Hippocampal formation (tissue), 2 donors: ENCODE data around the gene LRRC3.

Experiments
- DNase-seq, 2 donors: peaks; one replicate each; lab custom pipeline; 2025; lab: John Stamatoyannopoulos, UW

LRRC3 gene

DNA sequence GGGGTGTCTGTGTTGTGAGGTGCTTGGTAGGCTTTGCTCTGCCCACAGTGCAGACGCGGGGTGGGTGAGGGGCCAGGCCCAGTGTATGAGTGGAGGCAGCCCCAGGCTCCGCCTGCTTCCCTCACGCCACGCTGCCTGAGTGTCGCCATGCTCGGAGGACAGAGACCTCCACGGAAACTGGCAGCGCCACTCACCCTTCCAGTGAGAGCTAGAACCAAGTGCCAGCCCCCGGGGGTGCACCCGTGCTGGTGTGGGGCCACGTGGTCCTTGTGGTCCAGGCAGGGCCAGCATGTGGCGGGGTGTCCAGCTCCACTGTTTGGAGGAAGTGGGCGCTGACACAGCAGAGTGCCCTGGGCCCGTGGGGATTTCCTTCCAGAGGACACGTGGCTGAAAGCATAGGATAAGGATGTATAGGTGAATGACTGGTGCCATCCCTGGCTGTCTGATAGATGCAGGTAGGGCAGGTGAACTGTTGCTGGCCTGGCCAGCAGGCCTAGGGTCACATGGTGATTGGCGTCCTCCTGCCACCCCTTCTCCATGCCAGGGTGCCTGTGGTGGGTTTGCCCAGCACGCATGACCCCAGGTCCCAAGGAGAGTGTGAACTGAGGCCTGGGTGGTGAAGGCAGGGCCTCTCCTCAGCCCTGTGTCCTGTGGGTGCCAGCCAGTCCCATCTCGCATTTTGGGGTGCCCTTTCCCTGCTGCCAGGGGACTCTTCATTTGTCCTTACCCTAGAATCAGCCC lies 3.8 kb downstream of the LRRC3 start:
- DNase-seq, result no peak

DNA sequence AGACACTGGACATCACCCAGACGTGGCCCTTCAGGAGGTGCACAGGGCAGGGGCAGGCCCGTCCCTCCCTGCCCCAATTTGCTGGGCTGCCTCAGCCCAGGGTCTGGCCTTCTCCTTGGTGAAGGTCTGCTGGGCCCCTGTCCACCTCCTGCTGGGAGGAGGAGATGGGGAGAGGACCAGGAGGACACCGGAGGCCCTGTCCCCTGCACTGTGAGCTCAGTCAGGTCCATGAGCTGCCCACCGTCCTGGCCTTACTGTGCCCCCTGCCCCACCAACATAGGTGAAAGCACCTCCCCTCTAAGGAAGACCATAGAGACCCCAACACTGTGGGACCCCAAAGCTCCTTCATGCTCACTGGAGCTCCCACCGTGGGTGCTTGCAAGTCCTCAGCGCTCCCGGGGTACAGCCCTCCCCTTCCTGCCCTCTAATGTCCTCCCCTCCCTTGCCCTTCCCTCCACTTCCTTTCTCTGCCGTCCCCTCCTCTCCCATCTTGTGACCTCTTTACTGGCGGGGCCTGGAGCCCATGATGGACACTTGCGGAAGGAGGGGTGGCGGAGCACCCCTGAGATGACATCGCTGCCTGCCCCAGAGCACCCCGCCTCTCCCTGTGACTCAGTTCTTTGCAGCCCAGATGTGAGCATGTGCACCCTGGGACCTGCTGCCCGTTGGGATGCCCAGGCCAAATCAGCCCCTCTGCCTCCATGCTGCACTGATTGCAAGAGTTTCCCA lies 4.6 kb downstream of the LRRC3 start:
- no peak for DNase-seq

DNA sequence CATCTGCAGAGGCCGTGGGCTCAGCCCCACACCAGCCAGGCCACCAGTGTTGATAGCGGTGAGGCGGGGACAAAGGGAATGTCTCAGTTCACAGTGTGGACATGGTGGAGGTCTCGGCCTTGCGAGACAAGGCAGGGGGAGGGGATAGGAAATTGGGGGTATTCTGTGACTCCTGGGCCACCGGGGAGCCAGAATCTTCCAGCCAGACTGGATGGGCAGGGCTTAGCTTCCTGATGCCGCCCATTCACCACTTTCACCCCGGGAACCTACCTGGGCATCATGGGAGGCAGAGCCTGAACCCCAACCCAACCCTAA lies 5.1 kb downstream of the LRRC3 start:
- DNase-seq, result no peak

DNA sequence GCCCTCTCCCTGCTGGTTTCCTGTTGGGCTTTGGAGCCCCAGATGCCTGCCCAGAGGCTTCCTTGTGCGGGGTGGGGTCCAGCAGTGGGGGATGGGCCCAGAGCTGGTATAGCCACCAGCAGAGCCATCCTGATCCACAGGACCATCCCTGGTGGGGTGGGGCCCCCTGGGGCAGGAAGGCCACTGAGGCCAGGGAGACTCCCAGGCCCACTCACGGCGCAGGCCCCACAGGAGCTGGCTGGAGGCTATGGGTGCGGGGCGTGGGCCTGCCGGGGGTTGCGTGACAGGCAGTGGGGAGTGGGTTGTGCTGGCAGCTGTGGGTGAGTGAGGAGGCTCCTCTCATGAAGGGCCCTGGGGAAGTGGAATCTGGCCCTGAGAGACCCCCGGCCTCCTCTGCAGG lies 5.7 kb downstream of the LRRC3 start:
- no peak for DNase-seq

DNA sequence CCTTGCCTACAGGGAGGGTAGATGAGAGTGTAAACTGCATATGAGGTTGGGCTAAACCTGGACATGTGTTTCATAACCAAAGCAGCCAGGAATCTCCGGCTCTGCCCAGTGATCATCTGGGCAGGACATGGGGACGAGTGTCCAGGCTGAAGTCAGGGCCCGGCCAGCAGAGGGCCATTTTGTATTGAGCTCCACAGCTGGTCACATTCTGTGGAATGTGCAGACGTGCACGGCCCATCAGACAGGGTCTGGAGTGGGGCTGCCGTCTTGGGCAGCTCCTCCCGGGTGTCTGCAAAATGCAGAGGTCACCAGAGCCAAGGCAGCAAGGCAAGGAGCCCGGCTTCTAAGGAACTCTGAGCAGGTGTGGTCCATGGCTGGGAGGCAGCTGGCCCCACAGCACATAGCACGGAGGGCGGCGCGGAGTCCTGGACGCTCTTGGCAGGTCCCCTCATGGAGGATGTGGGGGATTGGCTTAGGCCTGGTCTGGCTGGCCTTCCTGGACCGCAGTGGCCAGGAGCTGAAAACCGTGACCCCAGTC lies 6.2 kb downstream of the LRRC3 start:
- no peak for DNase-seq

DNA sequence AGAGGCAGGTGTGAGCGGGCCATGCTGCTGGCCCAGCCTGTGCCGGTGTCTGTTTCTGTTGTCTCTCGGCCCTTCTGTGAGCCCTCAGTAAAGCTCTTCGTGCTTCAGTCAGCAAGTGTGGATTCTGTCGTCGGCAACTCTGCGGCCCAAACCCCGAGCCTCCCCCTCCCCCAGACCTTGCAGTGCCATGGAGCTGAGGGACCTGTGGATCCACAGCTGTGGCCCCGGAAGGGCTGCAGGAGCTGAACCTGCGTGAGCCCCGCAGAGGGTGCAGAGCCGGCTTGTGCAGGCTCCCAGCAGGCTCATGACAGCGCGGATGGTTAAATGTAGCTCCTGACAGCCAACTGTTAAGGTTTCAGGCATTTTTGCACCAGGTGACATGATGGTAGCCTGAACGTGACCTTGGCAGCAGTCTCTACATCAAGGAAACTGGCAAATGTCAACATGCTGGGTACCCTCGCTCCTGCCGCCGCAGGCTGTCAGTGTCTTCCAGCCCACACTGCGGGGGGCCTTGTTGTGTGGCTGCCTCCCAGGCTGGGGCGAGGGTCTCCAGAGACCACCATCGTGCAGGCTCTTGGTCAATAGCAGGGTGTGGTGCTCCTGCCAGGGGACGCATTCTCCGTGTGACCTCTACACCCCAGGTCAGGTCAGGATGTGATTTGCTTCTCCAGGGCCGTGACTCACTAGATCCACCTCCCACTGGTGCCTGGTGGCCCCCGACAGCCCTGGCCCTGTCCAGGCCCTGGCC lies 7.0 kb downstream of the LRRC3 start:
- DNase-seq, result no peak

DNA sequence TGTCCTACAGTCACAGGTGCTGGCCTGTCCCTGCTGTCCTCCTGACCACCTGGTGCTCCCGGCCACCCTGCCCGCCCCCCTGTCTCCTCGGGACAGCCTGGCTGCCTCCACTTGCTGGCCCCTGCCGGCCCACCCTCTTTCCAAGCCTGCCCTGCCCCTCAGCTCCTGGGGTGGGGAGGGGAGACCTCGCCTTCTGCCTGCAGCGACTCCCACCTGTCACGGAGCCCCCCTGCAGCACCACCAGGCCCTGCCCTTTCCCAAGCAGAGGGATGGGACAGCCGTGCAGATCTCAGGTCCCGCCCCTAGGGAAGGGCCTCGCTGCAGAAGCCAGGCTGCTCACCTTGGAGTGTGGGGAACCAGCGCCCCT lies 7.5 kb downstream of the LRRC3 start:
- no peak for DNase-seq

DNA sequence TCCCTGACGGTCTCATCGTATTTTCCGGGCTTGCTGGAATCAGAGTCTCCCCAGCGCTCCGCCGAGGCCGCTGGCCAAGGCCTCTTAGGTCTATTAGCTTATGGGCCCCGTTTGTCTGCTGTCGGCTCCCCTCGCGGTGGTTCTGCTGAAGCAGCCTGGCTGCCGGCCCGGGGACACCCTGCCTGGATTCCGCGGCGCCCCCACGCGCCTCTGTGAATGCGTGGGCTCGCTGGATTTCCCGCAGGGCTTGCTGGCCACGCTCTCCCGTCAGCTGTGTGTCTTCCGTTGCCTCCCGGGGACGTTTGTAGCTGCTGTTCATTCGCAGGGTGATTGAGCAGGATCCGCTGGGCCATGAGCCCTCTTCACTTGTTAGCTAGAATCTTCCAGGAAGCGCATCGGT lies 8.4 kb downstream of the LRRC3 start:
- no peak for DNase-seq

DNA sequence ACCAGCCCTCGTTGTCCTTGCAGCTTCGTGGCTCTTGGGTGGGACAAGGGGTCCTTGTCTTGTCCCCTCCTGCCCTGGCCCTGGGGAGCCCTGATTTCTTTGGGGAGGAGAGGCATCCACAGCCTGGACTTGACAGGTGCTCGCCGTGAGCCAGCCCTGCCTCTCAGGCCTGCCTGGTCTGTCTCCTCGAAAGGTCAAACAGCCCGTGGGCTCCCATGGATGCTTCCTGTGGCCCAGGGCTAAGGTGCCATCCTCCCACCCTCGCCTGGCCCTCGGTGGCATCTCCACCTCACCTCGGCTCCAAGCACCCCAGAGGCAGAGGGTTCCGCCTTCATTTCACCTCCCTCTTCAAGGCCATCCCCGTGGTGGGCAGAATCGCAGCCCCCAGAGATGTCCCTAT lies 9.0 kb downstream of the LRRC3 start:
- no peak for DNase-seq

DNA sequence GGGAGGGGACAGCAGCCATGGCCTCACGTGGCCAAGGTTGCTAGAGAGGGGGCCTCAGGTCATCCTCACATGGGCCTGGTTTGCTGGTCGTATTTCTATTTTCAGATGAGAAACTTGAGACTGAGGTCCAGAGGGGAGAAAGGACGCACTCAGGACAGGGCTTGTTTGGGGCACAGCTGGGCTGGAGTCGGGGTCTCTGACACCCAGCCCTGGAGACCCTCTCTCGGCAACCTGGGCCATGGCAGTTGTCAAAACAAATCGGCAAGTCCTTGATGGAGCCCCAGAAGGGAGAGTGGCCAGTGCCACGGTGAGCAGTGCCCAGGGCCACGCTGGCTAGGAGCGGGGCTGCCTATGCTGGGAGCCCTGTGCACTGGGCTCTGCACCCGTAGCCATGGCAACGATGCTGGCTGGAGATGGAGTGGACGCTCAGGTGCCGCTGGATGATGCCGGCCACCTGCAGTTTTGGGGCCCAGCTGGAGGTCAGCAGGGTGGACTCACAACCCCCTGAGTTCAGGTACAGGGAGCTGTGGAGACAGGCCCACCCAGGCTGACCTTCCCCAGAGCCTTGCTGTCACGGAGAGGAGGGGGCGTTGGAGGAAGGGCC lies 11.1 kb downstream of the LRRC3 start:
- DNase-seq, result no peak

DNA sequence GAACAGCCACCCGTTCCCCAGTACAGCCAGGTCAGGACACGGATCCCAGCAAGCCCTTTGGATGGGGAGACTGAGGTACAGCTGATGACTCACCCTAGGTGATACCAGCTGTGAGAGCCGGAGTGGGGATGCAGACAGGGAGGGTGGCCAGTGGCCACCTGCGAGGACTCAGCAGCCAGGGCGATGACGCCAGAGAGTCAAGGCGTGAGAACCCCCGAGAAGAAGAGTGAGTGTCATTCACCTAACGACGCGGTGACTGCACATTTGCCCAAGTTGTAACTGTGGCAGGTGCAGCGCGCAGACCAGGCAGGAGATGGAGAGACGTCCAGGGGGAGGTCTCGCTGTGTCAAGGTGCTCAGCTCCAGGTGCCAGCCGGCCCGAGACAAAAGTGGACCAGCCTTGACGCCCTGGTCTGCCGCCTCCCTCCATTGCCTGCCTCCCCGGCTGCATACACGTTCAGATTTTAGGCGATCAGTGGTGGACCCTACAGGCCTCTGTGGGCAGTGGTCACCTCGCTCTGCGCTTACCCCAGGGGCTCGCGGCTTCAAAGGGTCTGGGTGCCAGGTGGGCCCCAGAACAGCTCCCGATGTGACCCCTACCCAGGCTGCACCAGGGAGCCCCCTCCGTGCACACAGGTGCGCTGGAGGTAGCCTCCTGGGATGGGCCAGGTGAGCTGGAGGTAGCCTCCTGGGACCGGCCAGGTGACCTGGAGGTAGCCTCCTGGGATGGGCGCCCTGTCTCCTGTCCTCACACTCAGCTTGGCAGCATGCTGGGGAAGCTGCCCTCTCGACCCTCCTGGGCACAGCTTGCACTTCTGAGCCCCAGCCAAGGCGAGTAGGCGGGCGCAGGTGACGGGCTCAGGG lies 11.9 kb downstream of the LRRC3 start:
- DNase-seq, result no peak

DNA sequence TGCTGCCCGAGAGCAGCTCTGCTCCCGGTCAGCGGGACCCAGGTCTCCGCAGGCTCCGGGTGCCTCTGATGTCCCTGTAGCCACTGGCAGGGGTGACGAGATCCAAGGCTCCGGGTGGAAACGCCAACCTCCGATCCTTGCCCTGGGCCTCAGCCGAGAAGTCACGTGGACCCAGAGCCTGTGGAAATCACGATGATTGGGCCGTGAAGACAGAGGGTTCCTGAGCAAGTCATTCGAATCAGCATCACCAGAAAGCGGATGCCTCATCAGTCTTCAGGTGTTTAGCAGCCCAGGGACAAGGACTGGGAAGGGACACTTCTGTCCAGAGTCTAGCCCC lies 12.5 kb downstream of the LRRC3 start:
- no peak for DNase-seq

DNA sequence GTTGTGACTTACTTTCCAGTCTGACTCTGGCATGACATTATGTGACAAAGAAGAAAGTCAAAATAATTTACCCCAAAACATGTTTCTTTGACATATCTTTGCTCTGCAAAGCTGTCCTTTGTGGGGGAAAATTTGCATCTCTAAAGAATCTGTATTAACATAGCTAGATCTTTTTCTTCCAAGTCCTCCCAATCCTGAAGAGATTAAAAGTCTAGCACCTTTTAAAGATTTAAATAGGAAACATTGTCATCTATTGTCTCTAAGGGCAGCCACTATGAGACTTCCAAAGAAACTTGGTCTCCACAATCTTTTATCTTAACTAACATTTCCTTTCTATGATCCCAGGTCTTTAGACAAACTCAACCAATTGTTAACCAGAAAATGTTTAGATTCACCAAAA lies 16.0 kb downstream of the LRRC3 start:
- no peak for DNase-seq

DNA sequence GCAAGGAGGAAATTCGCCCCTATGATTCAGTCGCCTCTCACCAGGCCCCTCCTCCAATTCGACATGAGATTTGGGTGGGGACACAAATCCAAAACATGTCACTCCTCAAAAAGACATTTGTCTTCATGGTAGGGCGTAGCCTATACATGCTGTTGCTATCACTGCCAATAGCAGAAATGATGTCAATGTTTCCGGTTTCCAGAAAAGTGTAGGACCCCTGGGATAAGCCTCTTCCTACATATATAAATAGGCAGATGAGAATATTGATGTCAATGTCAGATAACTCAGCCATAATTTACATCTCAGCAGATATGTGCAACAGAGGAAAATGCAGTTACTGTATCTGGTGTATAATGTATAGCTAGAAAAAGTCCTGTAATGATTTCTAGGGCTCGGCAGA lies 16.7 kb downstream of the LRRC3 start:
- no peak for DNase-seq

DNA sequence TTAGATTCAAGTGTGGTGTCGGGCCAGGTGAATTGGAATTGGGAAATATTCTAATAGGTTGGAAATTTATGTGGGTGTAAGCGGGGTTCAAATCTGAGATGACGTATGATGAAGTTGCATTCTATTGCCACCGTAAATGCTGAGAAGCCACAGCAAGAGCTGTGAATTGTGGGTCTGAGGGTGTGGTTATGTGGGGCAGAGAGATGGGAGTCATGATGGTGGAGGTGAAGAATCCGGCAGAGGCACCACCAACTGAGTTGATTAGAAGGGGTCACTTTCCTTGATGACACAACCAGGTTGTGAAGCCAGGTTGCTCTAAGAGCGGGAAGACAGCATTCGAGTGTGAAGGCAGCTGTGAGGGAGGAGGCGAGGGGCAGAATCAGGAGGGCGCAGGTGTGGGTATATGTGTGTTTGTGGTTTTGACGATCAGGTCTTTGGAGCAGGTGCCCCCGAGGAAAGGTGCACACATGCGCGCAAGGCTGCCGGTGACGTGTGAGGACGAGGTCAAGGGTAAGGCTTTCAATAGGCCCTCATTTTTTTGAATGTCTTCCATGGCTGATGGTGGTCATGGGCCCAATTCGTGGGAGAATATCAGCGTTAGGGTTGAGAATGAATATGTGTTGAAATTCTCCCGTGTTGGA lies 18.7 kb downstream of the LRRC3 start:
- no peak for DNase-seq

DNA sequence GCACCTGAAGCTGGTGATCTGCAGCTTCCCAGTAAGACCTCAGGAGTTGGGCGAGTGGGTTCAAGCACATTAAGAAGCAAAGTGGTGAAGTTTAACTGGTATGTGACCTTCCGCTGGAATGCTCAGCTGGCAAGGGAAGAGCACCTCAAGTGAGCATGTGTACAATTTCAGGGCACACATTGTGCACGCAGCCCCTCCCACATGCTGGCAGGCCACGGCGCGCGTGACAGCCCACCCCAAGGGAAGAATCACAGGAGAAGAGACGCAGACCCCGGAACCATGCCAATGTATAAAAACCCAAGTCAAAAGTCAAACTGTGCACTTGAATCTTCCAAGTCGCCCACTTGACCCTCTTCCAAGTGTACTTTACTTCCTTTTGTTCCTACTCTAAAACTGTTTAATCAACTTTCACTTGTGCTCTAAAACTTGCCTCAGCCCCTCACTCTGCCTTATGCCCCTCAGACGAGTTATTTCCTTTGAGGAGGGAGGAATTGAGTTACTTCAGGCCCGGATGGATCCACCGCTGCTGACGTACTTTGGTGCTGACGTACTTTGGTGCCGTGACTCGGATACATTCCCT lies 20.0 kb downstream of the LRRC3 start:
- DNase-seq, result no peak

DNA sequence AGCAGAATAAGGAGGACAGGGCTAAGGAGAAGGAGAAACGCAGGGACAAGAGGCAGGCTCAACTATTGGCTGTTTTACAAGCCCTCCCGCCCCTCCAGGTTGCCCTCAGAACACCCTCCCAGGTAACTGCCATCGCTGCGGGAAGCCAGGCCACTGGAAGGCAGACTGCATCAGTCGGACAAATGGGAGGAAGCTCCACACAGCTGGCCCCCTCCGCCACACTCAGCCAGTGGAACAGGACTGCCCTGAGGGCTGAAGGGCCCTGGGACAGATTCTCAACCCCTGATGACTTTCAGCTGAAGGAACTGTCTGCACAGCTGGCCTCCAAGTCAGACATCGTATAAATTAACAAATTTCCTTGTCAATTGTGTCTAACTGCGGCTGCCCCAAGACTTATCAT lies 21.8 kb downstream of the LRRC3 start:
- no peak for DNase-seq

DNA sequence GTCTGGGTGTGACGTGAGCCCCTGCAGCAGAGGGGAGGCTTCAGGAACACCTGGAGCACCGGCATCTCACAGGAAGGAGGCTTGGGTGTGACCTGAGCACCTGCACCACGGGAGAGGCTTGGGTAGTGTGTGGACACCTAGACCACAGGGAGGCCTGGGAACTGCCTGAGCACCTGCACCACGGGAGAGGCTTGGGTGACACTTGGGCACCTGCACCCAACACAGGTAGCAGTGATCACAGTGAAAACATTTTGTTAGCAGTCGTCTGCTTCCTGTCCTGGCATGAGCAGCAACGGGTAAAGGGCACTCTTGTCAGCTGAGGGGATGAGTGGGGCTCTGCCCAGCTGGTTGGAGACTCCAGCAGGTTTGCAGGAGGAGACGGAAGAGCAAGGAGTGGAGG lies 22.4 kb downstream of the LRRC3 start:
- no peak for DNase-seq

DNA sequence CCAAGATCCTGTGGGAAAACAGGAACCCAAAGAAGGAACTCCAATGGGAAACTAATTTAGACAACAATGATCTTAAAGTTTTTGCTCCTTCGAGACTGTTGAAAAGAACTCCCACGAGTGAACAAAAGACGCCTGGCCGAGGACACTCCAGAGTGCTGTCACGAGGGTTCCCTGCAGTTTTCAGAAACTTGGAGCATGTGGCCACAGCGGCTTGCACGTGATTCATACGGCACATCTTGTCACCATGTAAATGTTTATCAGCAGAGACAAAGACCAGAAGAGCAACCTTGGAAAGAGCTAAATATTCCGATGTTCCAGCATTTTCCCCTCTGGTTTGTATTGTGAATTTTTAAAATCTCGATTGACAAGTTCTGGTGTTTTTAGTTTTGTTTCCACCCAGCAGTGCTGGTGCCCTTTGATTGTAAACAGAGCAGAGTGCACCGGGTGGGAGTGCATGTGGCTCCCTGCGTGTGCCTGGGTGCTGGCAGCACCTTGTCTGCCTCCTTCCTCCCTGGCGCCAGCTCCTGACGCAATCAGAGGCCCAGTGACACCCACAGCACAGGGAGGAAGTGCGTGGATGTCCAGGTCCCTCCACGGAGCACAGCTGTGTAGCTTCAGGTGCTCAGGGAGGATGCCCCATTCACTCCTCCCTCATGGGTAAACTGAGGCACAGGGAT lies 23.0 kb downstream of the LRRC3 start:
- no peak for DNase-seq

DNA sequence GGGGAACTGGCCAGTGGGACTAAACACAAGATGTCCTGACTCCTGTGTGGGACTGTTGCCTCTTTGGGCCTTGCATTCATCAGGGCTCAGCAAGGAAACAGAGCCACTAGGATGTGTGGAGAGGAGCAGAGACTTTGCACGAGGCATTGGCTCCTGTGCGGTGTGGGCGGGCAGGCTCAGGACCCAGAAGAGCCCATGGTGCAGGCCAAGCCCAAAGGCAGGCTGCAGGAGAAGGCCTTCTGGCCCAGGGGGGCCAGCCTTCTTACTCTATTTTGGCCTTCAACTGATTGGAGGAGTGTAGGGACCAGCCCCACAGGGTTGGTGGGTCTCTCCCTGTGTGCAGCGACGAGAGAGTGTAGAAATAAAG lies 23.5 kb downstream of the LRRC3 start:
- no peak for DNase-seq
